Astrocyte (in vitro differentiated cells and primary cell): Measurements from ENCODE around the gene MPRIP.

Experiments
- EZH2 ChIP-seq: IDR thresholded peaks from 2 replicates; pipeline ENCODE4 v1.6.1; 2012; ENCODE audit warnings: mild to moderate bottlenecking, low read length, inconsistent platforms; ENCODE audit not compliant: insufficient read depth
- TF ChIP-seq, protein P1 (sequence below): IDR thresholded peaks from 2 replicates; pipeline ENCODE4 v1.5.1; 2011; ENCODE audit warnings: low read depth, mild to moderate bottlenecking, inconsistent platforms, low read length, moderate library complexity; ENCODE audit not compliant: insufficient read depth

- TF ChIP-seq, protein P1, sequence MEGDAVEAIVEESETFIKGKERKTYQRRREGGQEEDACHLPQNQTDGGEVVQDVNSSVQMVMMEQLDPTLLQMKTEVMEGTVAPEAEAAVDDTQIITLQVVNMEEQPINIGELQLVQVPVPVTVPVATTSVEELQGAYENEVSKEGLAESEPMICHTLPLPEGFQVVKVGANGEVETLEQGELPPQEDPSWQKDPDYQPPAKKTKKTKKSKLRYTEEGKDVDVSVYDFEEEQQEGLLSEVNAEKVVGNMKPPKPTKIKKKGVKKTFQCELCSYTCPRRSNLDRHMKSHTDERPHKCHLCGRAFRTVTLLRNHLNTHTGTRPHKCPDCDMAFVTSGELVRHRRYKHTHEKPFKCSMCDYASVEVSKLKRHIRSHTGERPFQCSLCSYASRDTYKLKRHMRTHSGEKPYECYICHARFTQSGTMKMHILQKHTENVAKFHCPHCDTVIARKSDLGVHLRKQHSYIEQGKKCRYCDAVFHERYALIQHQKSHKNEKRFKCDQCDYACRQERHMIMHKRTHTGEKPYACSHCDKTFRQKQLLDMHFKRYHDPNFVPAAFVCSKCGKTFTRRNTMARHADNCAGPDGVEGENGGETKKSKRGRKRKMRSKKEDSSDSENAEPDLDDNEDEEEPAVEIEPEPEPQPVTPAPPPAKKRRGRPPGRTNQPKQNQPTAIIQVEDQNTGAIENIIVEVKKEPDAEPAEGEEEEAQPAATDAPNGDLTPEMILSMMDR = no peak
- no peak for TF ChIP-seq EZH2
Observed at GRCh38 chr17:17191346-17191792, 149.1 kb downstream of the MPRIP start.
